Thymus (tissue), 11 donors: ENCODE results near the gene SFMBT2. TPM values are rescaled to one million over a fixed set of nuclear protein-coding genes. Genes with fewer than 3 reads are reported as not detected.
"Not testable (repeated sequence)": the region's sequence is repeated elsewhere in the genome, so short reads cannot be mapped to it uniquely, and the experiment has no call there.

Source experiments
- DNase-seq, 9 donors: peaks; one replicate each; pipeline ENCODE4 v3.0.0-alpha.2; 2013; ENCODE audit warnings: low spot score in 9 of 9, low read depth in 6 of 9, missing footprints in 1 of 9
- H3K27ac ChIP-seq, 2 donors: one replicate each; pipeline ENCODE4 v1.5.1; 2013; ENCODE audit warnings: control low read depth in 1 of 2, low read depth in 1 of 2, low read length in 1 of 2, mild to moderate bottlenecking in 1 of 2, moderate library complexity in 1 of 2
- H3K27me3 ChIP-seq, 2 donors: one replicate each; pipeline ENCODE4 v1.5.1; 2013; ENCODE audit warnings: low read length in 1 of 2; ENCODE audit not compliant: control insufficient read depth in 2 of 2, insufficient read depth in 1 of 2
- H3K36me3 ChIP-seq, 2 donors: one replicate each; pipeline ENCODE4 v1.5.1; 2013; ENCODE audit warnings: low read length in 1 of 2, mild to moderate bottlenecking in 1 of 2, moderate library complexity in 1 of 2; ENCODE audit not compliant: control insufficient read depth in 2 of 2, insufficient read depth in 2 of 2
- H3K4me1 ChIP-seq, 2 donors: one replicate each; pipeline ENCODE4 v1.5.1; 2013; ENCODE audit warnings: low read length in 2 of 2; ENCODE audit not compliant: control insufficient read depth in 2 of 2, insufficient read depth in 2 of 2
- H3K4me3 ChIP-seq, 2 donors: one replicate each; pipeline ENCODE4 v1.5.1; 2013; ENCODE audit warnings: low read length in 2 of 2, control low read depth in 1 of 2, mild to moderate bottlenecking in 1 of 2
- H3K9me3 ChIP-seq, 2 donors: one replicate each; pipeline ENCODE4 v1.5.1; 2013; ENCODE audit warnings: low read length in 1 of 2, mild to moderate bottlenecking in 1 of 2; ENCODE audit not compliant: control insufficient read depth in 2 of 2, insufficient read depth in 1 of 2
- WGBS: extraction: QIAGEN DNeasy Blood & Tissue Kit; methylation state at CpG from one replicate; pipeline ENCODE4 v1.1.7; 2013; 5-methylcytosine and 5-hydroxymethylcytosine counted together
- polyA plus RNA-seq: library from polyadenylated mRNA; stranded (reverse); fragments of 200-250 nt; gene quantifications from one replicate; pipeline ENCODE4 v1.2.3, GENCODE V29; 2013
- total RNA-seq: library from RNA; stranded (reverse); fragments of 120-200 nt; gene quantifications from one replicate; pipeline ENCODE4 v1.2.4, GENCODE V29; 2013
- donor health status: healthy.

The SFMBT2 gene
- total and polyA plus RNA-seq, 2 donors = 8.8 to 9.7 TPM

- Histone ChIP-seq H3K4me3 (no peak overlapping the region), H3K36me3 (no peaks in the 10 kb centered on the region), H3K9me3 (no peaks in the 10 kb centered on the region), H3K27me3 (no peaks in the 10 kb centered on the region), H3K27ac (no peak overlapping the region), H3K4me1 (peaks cover 8 to 19% of the 10 kb centered on the region in 2 donors)
- no peak for DNase-seq
- WGBS = 96% methylated on average over 2 of the region's 2 CpGs
These were observed 94.0 kb downstream of the SFMBT2 start for GRCh38 chr10:7316839-7317238.

GRCh38 chr10:7315906-7316305 lies 94.9 kb downstream of the SFMBT2 start:
- DNase-seq = no peak
- no peak overlapping the region for H3K4me3 ChIP-seq
- no peak overlapping the region for H3K27ac ChIP-seq
- H3K36me3 ChIP-seq = no peaks in the 10 kb centered on the region
- no peaks in the 10 kb centered on the region for H3K9me3 ChIP-seq
- 97% methylated on average over 2 of the region's 2 CpGs for WGBS
- H3K27me3 ChIP-seq = no peaks in the 10 kb centered on the region
- H3K4me1 ChIP-seq = peaks cover 8 to 19% of the 10 kb centered on the region in 2 donors

GRCh38 chr10:7314170-7314569 lies 96.7 kb downstream of the SFMBT2 start:
- H3K27ac ChIP-seq = no peak overlapping the region
- no peak overlapping the region for H3K4me3 ChIP-seq
- WGBS = 96% methylated on average over 4 of the region's 4 CpGs
- H3K36me3 ChIP-seq = no peaks in the 10 kb centered on the region
- peaks cover 7 to 12% of the 10 kb centered on the region in 2 donors for H3K4me1 ChIP-seq
- DNase-seq = no peak
- no peaks in the 10 kb centered on the region for H3K9me3 ChIP-seq
- H3K27me3 ChIP-seq = no peaks in the 10 kb centered on the region

GRCh38 chr10:7312488-7312857 lies 98.4 kb downstream of the SFMBT2 start:
- Histone ChIP-seq H3K4me3 (no peak overlapping the region), H3K36me3 (no peaks in the 10 kb centered on the region), H3K27ac (no peak overlapping the region), H3K9me3 (no peaks in the 10 kb centered on the region), H3K27me3 (no peaks in the 10 kb centered on the region), H3K4me1 (no peaks in the 10 kb centered on the region)
- DNase-seq = no peak
- WGBS = 91% methylated on average over 7 of the region's 7 CpGs

GRCh38 chr10:7311850-7312487 lies 98.9 kb downstream of the SFMBT2 start:
- H3K36me3 ChIP-seq, H3K27ac ChIP-seq, H3K27me3 ChIP-seq, DNase-seq, H3K9me3 ChIP-seq, H3K4me1 ChIP-seq, H3K4me3 ChIP-seq: not testable (repeated sequence)
- 94% methylated on average over 13 of the region's 13 CpGs for WGBS

GRCh38 chr10:7311218-7311849 lies 99.5 kb downstream of the SFMBT2 start:
- no peak overlapping the region for H3K27ac ChIP-seq
- WGBS = 97% methylated on average over 9 of the region's 9 CpGs
- H3K4me3 ChIP-seq = no peak overlapping the region
- no peaks in the 10 kb centered on the region for H3K36me3 ChIP-seq
- no peaks in the 10 kb centered on the region for H3K4me1 ChIP-seq
- H3K9me3 ChIP-seq = no peaks in the 10 kb centered on the region
- no peak for DNase-seq
- H3K27me3 ChIP-seq = no peaks in the 10 kb centered on the region

- no peaks in the 10 kb centered on the region for H3K9me3 ChIP-seq
- no peak for DNase-seq
- H3K4me1 ChIP-seq = no peaks in the 10 kb centered on the region
- no peak overlapping the region for H3K4me3 ChIP-seq
- H3K36me3 ChIP-seq = no peaks in the 10 kb centered on the region
- no peak overlapping the region for H3K27ac ChIP-seq
- over 99% methylated on average over 8 of the region's 8 CpGs for WGBS
- H3K27me3 ChIP-seq = no peaks in the 10 kb centered on the region
These were observed 100.8 kb downstream of the SFMBT2 start for GRCh38 chr10:7310076-7310475.

- DNase-seq = no peak
- no peaks in the 10 kb centered on the region for H3K36me3 ChIP-seq
- no peaks in the 10 kb centered on the region for H3K27me3 ChIP-seq
- H3K4me1 ChIP-seq = no peaks in the 10 kb centered on the region
- H3K9me3 ChIP-seq = no peaks in the 10 kb centered on the region
- WGBS = 98% methylated on average over 7 of the region's 7 CpGs
- H3K4me3 ChIP-seq = no peak overlapping the region
- no peak overlapping the region for H3K27ac ChIP-seq
These were observed 102.0 kb downstream of the SFMBT2 start for GRCh38 chr10:7308826-7309225.

- H3K27ac ChIP-seq = no peak overlapping the region
- no peak for DNase-seq
- H3K9me3 ChIP-seq = no peaks in the 10 kb centered on the region
- no peak overlapping the region for H3K4me3 ChIP-seq
- no peaks in the 10 kb centered on the region for H3K27me3 ChIP-seq
- no peaks in the 10 kb centered on the region for H3K36me3 ChIP-seq
- H3K4me1 ChIP-seq = no peaks in the 10 kb centered on the region
These were observed 104.2 kb downstream of the SFMBT2 start for GRCh38 chr10:7306616-7307015.
